HUDEP-2 (cell line): ENCODE data around the gene IGFBPL1.

Experiments used
- DNase-seq, 76 experiments: peaks; one replicate each; lab custom pipeline; 2025; ENCODE audit not compliant: unreplicated experiment in 76 of 76; lab: John Stamatoyannopoulos, UW

IGFBPL1 gene

DNA sequence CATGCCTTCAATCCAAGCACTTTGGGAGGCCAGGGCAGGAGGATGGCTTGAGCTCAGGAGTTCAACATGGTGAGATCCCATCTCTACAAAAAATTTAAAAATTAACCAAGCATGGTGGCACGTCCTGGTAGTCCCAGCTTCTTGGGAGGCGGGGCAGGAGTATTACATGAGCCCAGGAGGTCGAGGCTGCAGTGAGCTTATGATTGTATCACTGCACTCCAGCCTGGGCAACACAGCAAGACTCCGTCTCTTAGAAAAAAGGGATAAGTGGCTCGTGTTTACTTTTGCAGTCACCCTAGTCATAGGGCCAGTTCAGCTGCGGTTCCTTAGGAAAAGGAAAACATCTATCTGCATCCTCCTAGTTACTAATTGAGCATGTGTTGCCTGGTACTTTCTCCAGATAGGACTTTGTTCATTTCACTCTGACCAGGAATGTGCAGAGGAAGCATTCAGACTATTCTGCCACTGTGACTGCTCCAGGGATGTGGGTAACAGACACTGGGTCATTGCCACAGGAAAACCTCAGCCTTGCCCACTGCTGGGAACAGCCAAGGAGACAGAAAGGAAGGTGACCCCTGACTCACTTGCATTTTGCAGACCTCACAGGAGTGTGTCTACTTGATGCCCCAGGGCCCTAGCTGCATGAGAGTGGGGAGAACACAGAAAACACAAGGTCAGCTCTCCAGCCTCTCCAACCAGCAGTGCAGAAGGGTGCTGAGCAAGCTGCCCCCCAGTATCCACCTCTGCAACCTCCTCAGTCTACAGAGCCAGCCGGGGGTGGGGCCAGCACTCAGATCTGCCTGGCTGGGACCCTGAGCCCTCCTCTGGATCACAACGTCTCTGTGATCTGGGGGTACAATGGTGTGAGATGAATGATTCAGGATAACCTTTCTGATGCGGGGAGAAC lies 65.6 kb downstream of the IGFBPL1 start:
- DNase-seq, result no peak

DNA sequence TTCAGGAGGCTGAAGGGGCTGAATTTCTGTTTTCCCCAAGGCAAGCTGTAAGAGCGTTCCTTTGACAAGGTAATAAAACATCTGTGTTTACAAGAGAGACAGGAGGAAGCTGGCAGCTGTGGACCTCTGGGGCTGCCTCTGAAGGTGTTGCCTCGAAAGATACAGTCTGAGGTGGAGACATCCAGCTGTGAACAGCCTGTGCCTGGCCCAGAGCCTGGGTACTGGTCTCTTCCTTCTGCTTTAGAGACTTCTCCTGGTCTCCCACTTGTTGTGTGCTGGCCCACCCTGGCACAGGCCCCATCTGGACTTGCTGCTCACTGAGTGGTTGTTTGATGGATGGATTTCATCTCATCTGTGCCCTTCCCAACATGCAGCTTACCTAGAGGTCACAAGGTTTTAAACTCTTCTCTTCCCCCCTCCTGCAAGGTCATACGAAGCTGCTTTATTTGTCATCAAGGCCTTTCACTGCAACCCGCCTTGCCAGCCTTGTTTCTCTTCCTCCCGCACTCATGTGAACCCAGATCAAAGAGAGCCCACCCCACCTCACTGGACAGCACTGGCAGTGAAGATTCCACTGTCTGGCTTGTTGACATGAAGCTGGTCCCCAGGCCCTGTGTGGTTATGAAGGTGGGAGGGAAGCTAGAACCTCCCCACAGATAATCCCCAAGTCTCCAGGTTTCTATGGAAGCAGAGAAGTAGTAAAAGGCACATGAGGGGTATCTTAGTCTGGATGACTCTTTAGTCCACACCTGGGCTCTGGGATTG lies 66.7 kb downstream of the IGFBPL1 start:
- no peak for DNase-seq

DNA sequence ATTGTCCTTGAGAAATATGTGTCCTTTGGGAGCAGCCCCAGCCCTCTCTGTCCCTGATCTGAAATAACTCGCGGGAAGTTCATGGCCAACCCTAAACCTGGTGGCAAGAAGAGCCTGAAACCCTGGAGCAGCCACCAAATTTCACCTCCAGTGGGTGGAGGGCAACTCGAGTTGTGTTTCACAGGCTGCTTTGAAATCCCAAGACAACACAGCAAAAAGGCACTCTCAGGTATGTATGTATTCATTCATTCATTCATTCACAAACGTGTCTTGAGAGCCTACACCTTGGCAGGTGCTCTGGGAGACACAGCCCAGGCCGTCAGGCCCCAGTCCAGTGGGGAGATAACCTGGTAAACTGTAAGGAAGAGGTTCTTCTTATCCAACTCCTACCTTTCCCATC lies 67.4 kb downstream of the IGFBPL1 start:
- no peak for DNase-seq
